NCI-H460 (cell line): ENCODE measurements around the gene AFG1L. TPM values are rescaled to one million over a fixed set of nuclear protein-coding genes. Genes with fewer than 3 reads are reported as not detected.
"Not testable (repeated sequence)": the region's sequence is repeated elsewhere in the genome, so short reads cannot be mapped to it uniquely, and the experiment has no call there.

ENCODE experiments used
- DNase-seq: peaks from one replicate; pipeline ENCODE4 v3.0.0-alpha.2; 2016; ENCODE audit warnings: low read depth; ENCODE audit errors: extremely low read depth
- total RNA-seq: library from RNA; depleted of rRNA; stranded (reverse); fragments of >200 nt; shearing (Covaris generic); gene quantifications from 2 replicates; pipeline ENCODE4 v1.2.3, GENCODE V29; 2014

Gene AFG1L
- total RNA-seq, 1 experiment from 2014 or later: 2.3 TPM

DNA sequence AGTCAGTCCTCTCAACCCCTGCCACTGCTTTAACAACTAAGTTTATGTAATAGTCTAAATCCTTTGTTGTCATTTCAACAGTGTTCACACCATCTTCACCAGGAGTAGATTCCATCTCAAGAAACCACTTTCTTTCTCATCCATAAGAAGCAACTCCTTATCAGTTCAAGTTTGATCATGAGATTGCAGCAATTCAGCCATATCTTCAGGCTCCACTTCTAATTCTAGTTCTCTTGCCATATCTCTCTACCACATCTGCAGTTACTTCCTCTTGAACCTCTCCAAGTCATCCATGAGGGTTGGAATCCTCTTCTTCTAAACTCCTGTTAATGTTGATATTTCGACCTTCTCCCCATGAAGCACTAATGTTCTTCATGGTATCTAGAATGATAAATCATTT is 208.0 kb downstream of the AFG1L start:
- DNase-seq: no peak

GRCh38 chr6:108507316-108507715 is 212.5 kb downstream of the AFG1L start:
- DNase-seq: no peak

GRCh38 chr6:108510461-108511319 is 215.8 kb downstream of the AFG1L start:
- DNase-seq: no peak

- no peak for DNase-seq
These were observed 224.1 kb downstream of the AFG1L start for GRCh38 chr6:108518714-108519576.

- no peak for DNase-seq
These were observed 226.8 kb downstream of the AFG1L start for GRCh38 chr6:108521616-108522107.

- DNase-seq: no peak
These were observed 228.8 kb downstream of the AFG1L start for GRCh38 chr6:108523697-108524096.

- DNase-seq: no peak
These were observed 229.8 kb downstream of the AFG1L start for GRCh38 chr6:108524528-108525248.

- DNase-seq: peak; percentile 16
These were observed 231.9 kb downstream of the AFG1L start for GRCh38 chr6:108526739-108527174.

DNA sequence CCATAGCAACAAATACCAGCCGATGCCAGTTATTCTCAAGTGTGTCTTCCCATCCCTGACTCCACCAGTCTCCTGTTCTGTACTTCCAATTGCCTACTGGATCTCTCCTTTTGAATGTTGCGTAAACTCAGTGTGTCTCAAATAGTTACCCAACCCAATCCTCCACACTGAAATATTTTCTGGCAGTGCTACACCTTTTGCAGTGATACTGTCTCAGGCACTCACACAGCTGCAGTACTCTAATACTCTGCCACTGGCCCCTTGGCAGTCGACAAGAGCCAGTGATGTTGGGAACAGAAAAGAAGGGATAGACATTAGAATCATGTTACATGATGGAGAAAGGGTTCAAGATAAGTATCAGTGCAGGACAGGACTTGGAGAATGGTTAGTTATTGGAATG is 234.0 kb downstream of the AFG1L start:
- DNase-seq: no peak

- DNase-seq: no peak
These were observed 236.5 kb downstream of the AFG1L start for GRCh38 chr6:108531332-108531731.

DNA sequence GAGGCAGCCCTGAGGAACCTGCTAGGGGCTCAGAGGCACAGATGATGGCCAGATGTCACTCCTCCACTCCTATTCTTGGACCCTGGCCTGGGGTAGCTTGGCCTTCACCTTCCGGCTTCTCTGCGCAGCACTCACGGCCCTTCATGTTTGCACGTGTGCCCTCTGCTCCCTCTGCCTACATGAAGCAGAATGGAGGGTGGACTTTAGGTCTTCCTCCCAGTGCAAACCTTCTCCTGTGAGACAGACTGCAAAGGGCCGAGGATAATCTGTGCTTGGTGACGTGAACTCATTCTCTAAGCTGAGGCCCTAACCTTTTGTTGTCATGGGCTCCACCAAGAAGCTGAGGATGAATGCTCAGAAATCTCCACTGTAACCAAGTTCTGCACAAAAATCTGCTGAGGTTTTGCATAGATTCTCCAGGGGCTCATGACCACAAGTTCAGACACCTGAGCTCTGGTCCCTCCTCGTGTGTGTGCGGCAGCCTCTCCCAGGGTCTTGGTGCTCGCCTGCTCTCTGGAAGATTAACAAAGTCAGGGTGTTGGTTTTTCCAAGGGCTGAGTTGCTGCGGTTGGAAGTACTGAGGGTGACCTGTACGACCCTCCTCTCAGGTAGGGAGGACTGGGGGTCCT is 240.4 kb downstream of the AFG1L start:
- DNase-seq: no peak

- not testable (repeated sequence) for DNase-seq
These were observed 241.2 kb downstream of the AFG1L start for GRCh38 chr6:108535920-108536535.

DNA sequence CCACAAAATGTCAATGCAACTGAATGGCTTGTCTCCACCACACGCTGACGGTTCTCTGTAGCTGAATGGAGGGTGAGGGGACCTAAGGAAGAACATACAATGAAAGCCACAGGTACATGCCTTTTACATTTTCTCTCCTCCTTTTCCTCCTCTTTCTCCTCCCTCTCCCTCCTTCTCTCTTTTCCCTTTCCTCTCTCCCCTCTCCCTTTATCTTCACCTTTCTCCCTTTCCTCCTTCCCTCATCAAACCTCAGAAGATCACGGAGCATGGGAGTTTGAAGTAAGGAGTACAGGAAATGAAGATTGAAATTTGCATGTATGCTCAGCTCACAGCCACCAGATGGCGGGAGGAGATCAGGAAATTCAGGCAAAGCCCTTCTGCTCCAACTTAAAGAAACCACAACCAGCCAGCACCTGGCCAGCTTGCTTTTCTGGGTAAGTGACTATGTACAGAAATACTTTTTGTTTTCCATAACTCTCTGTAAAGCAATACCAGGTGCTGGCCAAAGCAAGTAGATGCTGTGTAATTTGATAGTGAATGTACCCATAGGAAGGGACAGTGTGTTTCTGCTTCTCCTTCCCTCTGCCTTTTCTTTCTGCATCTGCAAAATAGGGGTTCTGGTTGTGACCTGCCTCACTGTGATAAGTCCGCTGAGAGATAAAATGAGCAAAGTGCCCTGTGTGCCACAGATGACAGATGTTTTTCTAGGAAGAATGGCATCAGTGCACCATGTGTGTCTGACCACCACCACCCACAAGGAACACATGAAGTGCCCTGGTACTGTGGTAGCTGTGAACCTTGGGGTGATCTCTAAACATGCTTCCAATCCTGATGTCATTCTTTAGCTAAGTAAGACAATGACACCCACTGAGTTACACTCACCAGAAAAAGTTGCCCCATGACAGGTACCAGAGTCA is 247.2 kb downstream of the AFG1L start:
- peak; percentile 60 for DNase-seq

DNA sequence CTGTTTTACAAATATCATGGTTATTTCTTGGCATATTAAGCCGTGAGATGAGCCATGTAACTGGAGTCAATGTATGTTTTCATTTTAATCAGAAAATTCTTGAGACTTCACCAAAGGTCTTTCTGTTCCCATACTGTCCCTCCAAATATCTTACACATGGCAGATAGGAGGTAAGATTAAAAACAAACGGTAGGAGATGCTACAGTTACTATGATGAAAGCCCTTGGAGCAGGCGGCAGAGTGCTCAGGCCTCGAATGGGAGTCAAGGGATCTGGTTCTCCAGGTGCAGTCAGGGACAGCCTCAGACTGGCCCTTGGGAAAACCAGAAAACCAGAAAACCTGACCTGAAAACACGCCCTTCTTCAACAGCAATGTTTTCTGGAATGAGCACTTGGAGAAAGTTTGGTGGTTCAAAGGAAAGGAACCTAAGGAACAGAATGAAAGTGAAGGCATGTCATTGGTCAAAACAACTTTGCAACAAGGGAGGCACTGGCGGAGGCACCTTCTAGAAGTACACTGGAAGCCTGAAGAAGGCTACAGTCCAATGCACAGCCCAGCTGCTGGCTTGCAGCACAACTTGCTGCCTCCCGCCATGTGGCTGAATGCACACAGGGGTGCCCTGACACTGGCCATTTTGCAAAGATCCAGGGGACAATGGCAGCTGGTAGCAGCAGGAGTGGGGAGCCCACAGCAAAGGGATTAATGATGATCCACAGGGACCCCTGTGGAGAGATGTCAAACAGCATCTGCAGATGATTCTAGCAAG is 248.5 kb downstream of the AFG1L start:
- DNase-seq: no peak

GRCh38 chr6:108544606-108545005 is 249.8 kb downstream of the AFG1L start:
- no peak for DNase-seq

DNA sequence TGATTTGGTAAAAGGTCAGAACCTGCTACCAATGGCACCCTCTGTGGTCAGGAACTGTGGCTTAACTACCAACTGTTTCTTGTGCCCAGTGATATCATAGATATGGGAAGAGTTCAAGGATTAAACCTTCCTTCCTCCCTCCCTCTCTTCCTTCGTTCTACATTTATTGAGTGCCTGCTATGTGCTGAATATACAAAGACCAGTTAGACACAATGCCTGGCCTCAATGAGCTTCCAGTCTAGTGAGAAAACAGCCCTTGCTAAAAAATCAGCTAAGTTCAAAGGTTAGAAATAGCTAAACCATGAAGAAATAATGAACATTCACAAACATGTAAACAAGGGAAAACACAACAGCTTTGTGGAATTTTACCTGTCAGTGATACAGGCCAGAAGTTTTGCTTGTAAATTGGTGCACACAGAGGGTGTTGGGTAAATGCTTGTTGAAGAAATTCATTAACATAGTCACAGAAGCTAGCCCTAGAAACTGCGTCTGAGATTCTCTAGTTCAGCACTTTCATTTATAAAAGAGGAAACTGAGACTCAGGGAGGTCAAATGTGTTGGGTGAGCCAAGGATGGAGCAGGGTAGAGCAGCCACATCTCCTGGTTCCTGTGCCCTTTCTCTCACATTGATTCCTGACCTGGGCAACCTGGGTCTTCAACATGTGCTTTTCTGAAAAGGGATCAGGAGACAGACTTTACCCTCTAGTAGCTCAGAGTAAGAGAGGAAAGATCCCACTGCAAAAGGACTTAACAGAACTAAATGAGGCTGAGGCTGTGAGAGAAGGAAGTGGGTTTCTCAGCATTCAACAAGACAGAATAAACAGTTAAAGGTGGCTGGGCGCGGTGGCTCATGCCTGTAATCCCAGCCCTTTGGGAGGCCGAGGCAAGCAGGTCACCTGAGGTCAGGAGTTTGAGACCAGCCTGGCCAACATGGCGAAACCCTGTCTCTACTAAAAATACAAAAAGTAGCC is 251.5 kb downstream of the AFG1L start:
- no peak for DNase-seq

DNA sequence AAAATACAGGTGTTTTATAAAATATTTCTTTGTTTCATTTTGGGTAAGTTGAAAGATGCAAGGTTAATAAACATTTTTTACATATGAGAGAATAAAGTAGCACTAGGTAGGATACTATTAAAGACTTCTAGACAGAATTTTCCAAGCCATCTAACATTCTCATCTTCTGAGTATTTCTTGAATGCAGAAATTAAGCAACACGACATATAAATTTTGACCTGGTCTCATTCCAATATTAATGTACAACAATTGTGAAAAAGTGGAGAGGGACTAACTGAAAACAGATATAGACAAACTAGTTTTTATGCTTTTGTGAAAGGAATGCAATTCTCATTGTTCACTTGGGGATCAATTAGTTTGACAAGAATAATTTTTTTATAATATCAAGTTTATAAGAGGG is 254.4 kb downstream of the AFG1L start:
- no peak for DNase-seq
